Duodenal mucosa (tissue), 2 donors: ENCODE data around the gene UVRAG.

Experiments
- H3K27ac ChIP-seq: one replicate; pipeline ENCODE4 v1.7.0; 2013; ENCODE audit warnings: low read depth, low read length
- H3K27me3 ChIP-seq, 2 donors: one replicate each; pipeline ENCODE4 v1.7.0; 2013; ENCODE audit warnings: low read length in 2 of 2, control low read depth in 1 of 2; ENCODE audit not compliant: insufficient read depth in 2 of 2, control insufficient read depth in 1 of 2
- H3K36me3 ChIP-seq, 2 donors: one replicate each; pipeline ENCODE4 v1.7.0; 2013; ENCODE audit warnings: low read length in 2 of 2, control low read depth in 1 of 2; ENCODE audit not compliant: insufficient read depth in 2 of 2, control insufficient read depth in 1 of 2
- H3K4me1 ChIP-seq, 2 donors: one replicate each; pipeline ENCODE4 v1.7.0; 2013; ENCODE audit warnings: low read length in 2 of 2, control low read depth in 1 of 2; ENCODE audit not compliant: insufficient read depth in 2 of 2, control insufficient read depth in 1 of 2
- H3K4me3 ChIP-seq, 2 donors: one replicate each; pipeline ENCODE4 v1.7.0; 2013; ENCODE audit warnings: low read length in 2 of 2, low read depth in 1 of 2
- H3K9ac ChIP-seq, 2 donors: one replicate each; pipeline ENCODE4 v1.7.0; 2013; ENCODE audit warnings: low read length in 2 of 2, low read depth in 1 of 2
- H3K9me3 ChIP-seq, 2 donors: one replicate each; pipeline ENCODE4 v1.7.0; 2013; ENCODE audit warnings: low read length in 2 of 2, control low read depth in 1 of 2; ENCODE audit not compliant: control insufficient read depth in 1 of 2

Gene UVRAG

DNA sequence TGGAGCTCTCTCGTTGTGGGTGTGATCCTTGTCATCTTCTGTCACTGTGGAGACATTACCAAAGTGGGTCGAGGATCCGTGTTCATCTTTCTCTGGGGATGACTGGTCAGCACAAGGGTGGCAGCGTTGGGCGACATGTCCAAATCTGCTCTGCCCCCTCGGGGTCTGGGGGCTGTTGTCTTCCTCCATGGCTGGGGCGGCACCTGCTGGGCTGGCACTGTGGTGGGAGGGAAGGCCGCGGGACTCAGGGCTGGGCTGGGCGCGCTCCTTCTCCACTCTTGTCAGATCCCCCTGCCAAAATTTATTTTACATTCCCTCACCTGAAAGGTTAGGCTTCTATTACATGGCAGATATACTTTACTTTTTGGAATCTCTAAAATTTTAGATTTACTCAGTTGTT is 96.4 kb downstream of the UVRAG start:
- H3K27ac ChIP-seq = no peak overlapping the region
- no peak overlapping the region for H3K9ac ChIP-seq
- no peaks in the 10 kb centered on the region for H3K27me3 ChIP-seq
- H3K36me3 ChIP-seq = peaks cover 0 to 6% of the 10 kb centered on the region in 2 donors
- no peak overlapping the region for H3K4me3 ChIP-seq
- H3K4me1 ChIP-seq = no peaks in the 10 kb centered on the region
- no peaks in the 10 kb centered on the region for H3K9me3 ChIP-seq

DNA sequence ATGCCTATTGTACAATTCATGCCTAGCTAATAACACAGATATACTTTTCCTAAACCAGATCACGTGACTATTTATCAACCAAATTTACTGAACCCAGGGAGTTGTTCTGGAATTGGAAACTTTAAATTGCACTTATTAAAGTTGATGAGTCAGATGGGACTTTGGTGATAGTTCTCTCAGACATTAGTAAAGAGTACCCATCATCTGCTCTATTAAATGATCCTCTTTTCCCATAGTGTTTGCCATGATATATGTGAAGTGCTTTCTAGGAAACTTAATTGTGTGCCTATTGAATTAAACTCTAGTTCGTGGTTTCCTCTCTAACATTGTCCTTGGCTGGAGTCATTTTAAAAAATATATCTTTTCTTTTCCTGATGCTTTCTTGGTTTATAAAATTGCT is 99.0 kb downstream of the UVRAG start:
- Histone ChIP-seq H3K27ac (no peak overlapping the region), H3K9me3 (no peaks in the 10 kb centered on the region), H3K4me3 (no peak overlapping the region)

DNA sequence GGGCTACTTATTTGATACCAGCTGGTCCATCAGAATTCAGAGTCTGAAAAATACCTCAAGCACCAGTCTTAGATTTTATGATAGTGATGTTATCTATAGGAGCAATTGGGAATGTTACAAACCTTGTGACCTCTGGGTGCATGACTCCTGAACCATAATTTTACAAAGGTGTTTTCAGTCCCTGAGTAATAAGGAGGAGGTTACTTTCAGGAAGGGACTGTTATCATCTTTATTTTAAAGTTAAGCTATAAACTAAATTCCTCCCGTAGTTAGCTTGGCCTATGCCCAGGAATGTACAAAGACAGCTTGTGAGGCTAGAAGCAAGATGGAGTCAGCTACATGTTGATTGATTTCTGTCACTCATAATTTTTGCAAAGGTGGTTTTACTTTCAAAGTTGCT is 101.9 kb downstream of the UVRAG start:
- Histone ChIP-seq H3K9me3 (no peaks in the 10 kb centered on the region), H3K9ac (no peak overlapping the region), H3K27me3 (no peaks in the 10 kb centered on the region), H3K27ac (no peak overlapping the region), H3K4me3 (no peak overlapping the region), H3K4me1 (peaks cover 12 to 31% of the 10 kb centered on the region in 2 donors), H3K36me3 (peaks cover 0 to 6% of the 10 kb centered on the region in 2 donors)

More for the DNA sequence above, 99.0 kb downstream of the UVRAG start:
- no peaks in the 10 kb centered on the region for H3K27me3 ChIP-seq
- H3K36me3 ChIP-seq = peaks cover 0 to 6% of the 10 kb centered on the region in 2 donors
- no peak overlapping the region for H3K9ac ChIP-seq
- peaks cover 5 to 20% of the 10 kb centered on the region in 2 donors for H3K4me1 ChIP-seq

DNA sequence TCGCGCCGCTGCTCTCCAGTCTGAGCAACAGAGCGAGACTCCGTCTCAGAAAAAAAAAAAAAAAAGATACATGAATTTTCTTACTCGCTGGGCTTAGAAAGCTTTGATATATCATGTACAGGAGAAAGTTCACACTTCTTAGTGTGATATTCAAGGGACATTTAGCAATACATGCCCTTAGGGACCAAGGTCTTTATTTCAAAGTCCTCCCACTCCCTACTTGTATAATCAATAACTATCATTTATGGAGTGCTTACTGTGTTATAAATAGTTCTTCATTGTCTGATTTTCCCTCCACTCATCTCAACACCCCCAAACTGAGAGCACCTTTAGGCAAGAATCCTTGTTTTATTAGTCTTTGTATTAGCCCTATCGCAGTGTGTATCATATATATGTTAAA is 103.3 kb downstream of the UVRAG start:
- peaks cover 12 to 31% of the 10 kb centered on the region in 2 donors for H3K4me1 ChIP-seq

DNA sequence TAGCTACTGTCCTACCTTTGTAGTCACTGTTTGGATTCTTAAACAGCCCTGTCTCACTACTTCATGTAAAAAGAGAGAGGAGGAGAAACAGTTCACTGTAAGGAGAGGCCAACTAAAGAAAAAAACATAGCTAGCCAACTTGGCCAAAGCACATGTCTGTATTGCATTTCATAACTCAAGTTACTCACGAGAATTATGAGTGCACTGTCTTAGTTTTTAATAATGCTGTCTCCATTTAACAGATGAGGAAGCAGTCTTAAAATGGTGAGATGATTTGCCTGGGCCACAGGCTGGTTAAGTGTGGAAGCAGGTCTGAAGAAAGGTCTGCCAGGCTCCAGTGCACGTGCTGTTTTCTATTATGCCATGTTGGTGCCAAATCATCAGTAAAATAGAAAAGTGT is 104.5 kb downstream of the UVRAG start:
- H3K9me3 ChIP-seq = no peaks in the 10 kb centered on the region
- H3K27ac ChIP-seq = no peak overlapping the region
- peaks cover 12 to 33% of the 10 kb centered on the region in 2 donors for H3K4me1 ChIP-seq
- no peaks in the 10 kb centered on the region for H3K27me3 ChIP-seq
- H3K4me3 ChIP-seq = no peak overlapping the region
- no peaks in the 10 kb centered on the region for H3K36me3 ChIP-seq
- no peak overlapping the region for H3K9ac ChIP-seq

More for the DNA sequence above, 103.3 kb downstream of the UVRAG start:
- no peaks in the 10 kb centered on the region for H3K9me3 ChIP-seq
- H3K27ac ChIP-seq = no peak overlapping the region
- H3K9ac ChIP-seq = no peak overlapping the region
- peaks cover 0 to 4% of the 10 kb centered on the region in 2 donors for H3K36me3 ChIP-seq
- no peaks in the 10 kb centered on the region for H3K27me3 ChIP-seq
- H3K4me3 ChIP-seq = no peak overlapping the region

DNA sequence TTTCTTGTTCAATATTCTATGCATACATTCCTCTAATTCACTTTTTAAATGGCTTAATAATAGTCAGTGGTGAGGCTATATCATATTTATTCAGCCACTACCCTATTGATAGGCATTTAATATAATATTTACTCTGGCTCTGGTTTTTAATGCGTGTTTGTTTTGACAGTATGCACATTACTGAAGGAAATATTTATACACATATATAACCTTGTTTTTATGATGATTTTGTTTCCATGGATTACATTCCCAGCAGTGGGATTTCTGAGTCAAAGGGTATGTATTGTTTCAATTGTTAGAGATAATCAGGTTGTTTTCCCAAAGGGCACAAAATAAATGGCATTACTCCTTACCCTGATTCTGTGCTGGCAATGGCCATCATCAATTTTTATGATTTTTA is 105.8 kb downstream of the UVRAG start:
- no peak overlapping the region for H3K9ac ChIP-seq

DNA sequence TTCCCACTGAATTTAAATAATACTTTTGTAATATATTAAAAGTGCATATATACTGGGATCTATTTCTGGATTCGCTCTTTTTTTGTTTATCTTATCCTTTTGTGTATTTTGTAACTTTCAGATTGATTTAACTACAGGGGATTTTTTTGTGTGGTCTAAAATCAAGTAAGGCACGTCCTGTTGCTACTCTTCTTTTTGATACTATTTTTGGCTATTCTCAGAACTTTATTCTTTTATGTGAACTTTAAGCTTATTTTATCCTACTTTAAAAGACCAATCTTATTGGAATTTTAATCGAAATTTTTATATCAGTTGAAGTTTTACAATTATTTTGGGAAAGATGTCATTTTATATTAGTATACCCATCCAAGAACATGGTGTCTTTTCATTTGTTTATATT is 106.8 kb downstream of the UVRAG start:
- no peaks in the 10 kb centered on the region for H3K36me3 ChIP-seq
- H3K27ac ChIP-seq = no peak overlapping the region

More for the DNA sequence above, 105.8 kb downstream of the UVRAG start:
- H3K27ac ChIP-seq = no peak overlapping the region
- H3K27me3 ChIP-seq = no peaks in the 10 kb centered on the region
- peaks cover 23 to 40% of the 10 kb centered on the region in 2 donors for H3K4me1 ChIP-seq
- no peaks in the 10 kb centered on the region for H3K9me3 ChIP-seq
- no peaks in the 10 kb centered on the region for H3K36me3 ChIP-seq
- no peak overlapping the region for H3K4me3 ChIP-seq

DNA sequence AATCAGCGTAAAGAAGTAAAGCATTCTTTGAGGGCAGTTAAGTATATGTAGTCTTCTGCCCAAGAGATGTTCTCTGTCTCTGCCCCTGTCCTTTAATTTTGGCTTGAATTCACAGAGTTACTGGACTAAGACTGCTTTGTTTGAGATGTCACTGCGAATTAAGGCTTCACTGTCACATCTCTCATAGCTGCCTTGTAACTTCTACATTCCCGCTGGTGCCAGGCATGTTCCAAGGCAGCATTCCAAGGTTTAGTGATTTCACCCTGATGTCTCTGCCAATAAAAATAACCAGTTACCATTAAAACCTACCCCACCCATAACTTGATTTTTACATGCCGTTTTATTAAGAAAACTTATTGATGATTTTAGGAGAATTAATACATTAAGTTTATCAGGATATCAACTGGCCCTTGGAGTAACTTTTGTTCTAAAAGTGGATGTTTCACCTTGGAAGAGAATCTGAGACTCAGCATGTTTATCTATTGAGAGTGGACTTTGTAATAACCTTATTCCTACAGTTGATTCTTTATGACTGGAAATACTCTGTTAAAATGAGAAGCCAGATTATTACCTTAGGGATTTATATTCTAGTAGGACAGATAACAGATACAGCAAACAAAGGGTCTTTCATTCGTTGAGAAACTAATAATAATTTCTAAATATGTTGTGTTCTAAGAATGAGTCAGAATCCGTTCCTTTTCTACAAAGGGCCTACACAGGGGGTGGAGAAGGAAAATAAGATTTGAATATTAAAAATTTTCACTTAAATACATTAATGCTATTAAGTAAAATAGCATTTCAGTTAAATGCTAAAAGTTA is 110.2 kb downstream of the UVRAG start:
- H3K9me3 ChIP-seq = no peaks in the 10 kb centered on the region
- H3K27me3 ChIP-seq = no peaks in the 10 kb centered on the region
- no peaks in the 10 kb centered on the region for H3K36me3 ChIP-seq
- H3K27ac ChIP-seq = no peak overlapping the region
- no peak overlapping the region for H3K9ac ChIP-seq
- no peak overlapping the region for H3K4me3 ChIP-seq
- H3K4me1 ChIP-seq = peaks cover 17 to 28% of the 10 kb centered on the region in 2 donors

More for the DNA sequence above, 106.8 kb downstream of the UVRAG start:
- no peak overlapping the region for H3K9ac ChIP-seq
- H3K27me3 ChIP-seq = no peaks in the 10 kb centered on the region
- H3K4me1 ChIP-seq = peaks cover 27 to 44% of the 10 kb centered on the region in 2 donors
- H3K9me3 ChIP-seq = no peaks in the 10 kb centered on the region
- H3K4me3 ChIP-seq = no peak overlapping the region

DNA sequence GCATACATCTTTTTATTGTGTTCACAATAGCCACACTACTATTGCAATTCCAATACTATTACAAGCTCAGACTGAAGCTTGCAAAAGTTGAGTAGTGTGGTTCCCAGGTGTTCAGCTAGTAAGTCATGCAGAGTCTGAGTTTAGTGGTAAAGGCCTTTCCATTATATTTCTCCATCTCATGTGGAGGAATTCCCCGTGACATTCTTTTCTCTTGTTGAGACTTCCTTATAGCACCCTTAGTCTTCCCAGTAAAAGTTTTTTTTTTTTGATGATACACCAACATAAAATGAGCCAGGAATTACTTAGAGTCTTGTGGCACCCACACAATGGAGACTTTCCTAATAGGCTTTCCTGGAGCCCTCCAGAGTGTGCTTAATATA is 110.8 kb downstream of the UVRAG start:
- Histone ChIP-seq H3K27me3 (no peaks in the 10 kb centered on the region), H3K9me3 (no peaks in the 10 kb centered on the region), H3K4me3 (no peak overlapping the region), H3K9ac (no peak overlapping the region), H3K27ac (no peak overlapping the region), H3K36me3 (no peaks in the 10 kb centered on the region), H3K4me1 (peaks cover 17 to 28% of the 10 kb centered on the region in 2 donors)

DNA sequence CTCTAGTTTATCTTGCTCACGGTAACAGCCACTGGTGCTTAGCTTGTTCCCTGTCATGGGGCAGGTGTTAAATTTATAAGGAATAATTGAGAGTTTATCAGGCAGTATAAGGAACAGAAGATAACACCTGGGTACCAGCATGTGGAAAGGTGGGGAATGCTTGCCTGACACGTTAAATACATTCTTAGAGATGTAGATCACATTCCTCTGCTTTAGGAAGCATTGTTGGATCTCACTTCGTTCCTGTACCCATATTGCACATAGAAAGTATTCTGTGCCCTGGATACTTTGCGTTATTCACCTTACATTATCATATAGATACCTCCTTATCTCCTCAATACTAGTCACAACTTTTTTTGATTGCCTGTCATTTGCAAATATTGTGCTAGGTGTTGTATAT is 114.7 kb downstream of the UVRAG start:
- Histone ChIP-seq H3K27ac (no peak overlapping the region), H3K9ac (no peak overlapping the region), H3K4me1 (peaks cover 16 to 21% of the 10 kb centered on the region in 2 donors), H3K27me3 (no peaks in the 10 kb centered on the region), H3K36me3 (no peaks in the 10 kb centered on the region), H3K9me3 (no peaks in the 10 kb centered on the region), H3K4me3 (no peak overlapping the region)
